GM12878 (cell line): ENCODE data around the gene TEX55. TPM values are rescaled to one million over a fixed set of nuclear protein-coding genes. Genes with fewer than 3 reads are reported as not detected.
"Not testable (repeated sequence)": the region's sequence is repeated elsewhere in the genome, so short reads cannot be mapped to it uniquely, and the experiment has no call there.

Experiments used
- ATAC-seq: fragments of 200-7000 bp; cut with Tn5 transposase; 3 replicates; pipeline ENCODE4 v1.9.1; 2020; ENCODE audit warnings: mild to moderate bottlenecking, moderate library complexity
- BruUV-seq: library from RNA; stranded (reverse); fragments of 400-500 nt; replicated peaks from 2 replicates; lab custom pipeline; 2021; lab: Mats Ljungman, UMichigan
- CTCF ChIA-PET: fragments of 300-600 bp; sonication (Branson Sonifier 250); formaldehyde crosslinking; extraction: SDS; loops from one replicate; lab custom pipeline; 2021; ENCODE audit warnings: inconsistent platforms; lab: Yijun Ruan, JAX
- POLR2A ChIA-PET: fragments of 350-600 bp; formaldehyde crosslinking; extraction: SDS; loops from one replicate; lab custom pipeline; 2021; ENCODE audit warnings: inconsistent platforms; lab: Charles Lee
- RAD21 ChIA-PET: fragments of 300-600 bp; sonication (Branson Sonifier 250); formaldehyde crosslinking; loops from one replicate; lab custom pipeline; 2023; ENCODE audit warnings: antibody characterized with exemption; ENCODE audit not compliant: unreplicated experiment; lab: Charles Lee
- SMC1A ChIA-PET: fragments of 300-600 bp; sonication (Branson Sonifier 250); formaldehyde crosslinking; loops from one replicate; lab custom pipeline; 2023; ENCODE audit not compliant: unreplicated experiment, uncharacterized antibody; lab: Charles Lee
- DNase-seq: peaks from one replicate; pipeline ENCODE4 v3.0.0-alpha.2; 2011; ENCODE audit warnings: low read depth, low spot score
- FAIRE-seq: peaks from 3 replicates; lab custom pipeline; 2011; peaks lifted over from hg19 to GRCh38; lab: Jason Lieb, UNC
- H2AFZ ChIP-seq: 2 replicates; pipeline ENCODE4 v1.6.0; 2011; ENCODE audit warnings: low read depth, low read length, control low read depth; ENCODE audit not compliant: control insufficient read depth
- H3K27ac ChIP-seq: 2 replicates; pipeline ENCODE4 v1.5.1; 2011; ENCODE audit warnings: control low read depth; ENCODE audit not compliant: control insufficient read depth, insufficient read depth
- H3K27me3 ChIP-seq, 2 experiments: replicated peaks in 1 of 2; 2 replicates each; pipeline versions ENCODE4 v1.6.0 to v1.6.1; 2011; ENCODE audit warnings: low read length in 1 of 2; ENCODE audit not compliant: control insufficient read depth in 2 of 2, insufficient read depth in 2 of 2
- H3K36me3 ChIP-seq, 2 experiments: 2 replicates each; pipeline ENCODE4 v1.5.1; 2011; ENCODE audit warnings: low read length in 1 of 2; ENCODE audit not compliant: control insufficient read depth in 2 of 2, insufficient read depth in 2 of 2
- H3K4me1 ChIP-seq: 2 replicates; pipeline ENCODE4 v1.6.1; 2011; ENCODE audit warnings: mild to moderate bottlenecking, low read length, moderate library complexity, mixed read lengths; ENCODE audit not compliant: control insufficient read depth, insufficient read depth
- H3K4me2 ChIP-seq: 2 replicates; pipeline ENCODE4 v1.6.0; 2011; ENCODE audit warnings: control low read depth; ENCODE audit not compliant: control insufficient read depth, insufficient read depth
- H3K4me3 ChIP-seq: fragments of 200-600 bp; sonication (generic); 2 replicates; pipeline ENCODE4 v1.5.1; 2016
- H3K79me2 ChIP-seq: 2 replicates; pipeline ENCODE4 v1.6.0; 2011; ENCODE audit warnings: low read length; ENCODE audit not compliant: control insufficient read depth, insufficient read depth
- H3K9ac ChIP-seq: 2 replicates; pipeline ENCODE4 v1.8.0; 2011; ENCODE audit warnings: low read length, control low read depth, mixed read lengths; ENCODE audit not compliant: control insufficient read depth, insufficient read depth
- H3K9me3 ChIP-seq: replicated peaks from 3 replicates; pipeline ENCODE4 v1.5.1; 2011; ENCODE audit warnings: mild to moderate bottlenecking, low read length; ENCODE audit not compliant: control insufficient read depth, insufficient read depth
- H4K20me1 ChIP-seq: 2 replicates; pipeline ENCODE4 v1.6.0; 2011; ENCODE audit not compliant: control insufficient read depth, insufficient read depth
- BMI1 ChIP-seq: fragments of 450-650 bp; IDR thresholded peaks from 2 replicates; pipeline ENCODE4 v1.6.1; 2016; ENCODE audit warnings: mild to moderate bottlenecking, moderate library complexity, borderline replicate concordance
- BRCA1 ChIP-seq: IDR thresholded peaks from 2 replicates; pipeline ENCODE4 v1.6.1; 2011; ENCODE audit warnings: low read depth, low read length, improper control_type of control experiment
- CHD4 ChIP-seq: fragments of 200-600 bp; sonication (generic); IDR thresholded peaks from 2 replicates; pipeline ENCODE4 v1.6.1; 2016; ENCODE audit warnings: mild to moderate bottlenecking
- E2F4 ChIP-seq: IDR thresholded peaks from 2 replicates; pipeline ENCODE4 v1.6.1; 2012; ENCODE audit warnings: low read depth, low read length, improper control_type of control experiment
- FOS ChIP-seq: IDR thresholded peaks from 3 replicates; pipeline ENCODE4 v1.6.1; 2011; ENCODE audit warnings: borderline replicate concordance; ENCODE audit not compliant: insufficient read length; ENCODE audit errors: extremely low read depth
- KAT2A ChIP-seq: conservative IDR thresholded peaks from 2 replicates; pipeline ENCODE4 v1.6.1; 2011; ENCODE audit warnings: low read depth, low read length; ENCODE audit not compliant: control insufficient read depth
- ZNF274 ChIP-seq: IDR thresholded peaks from one replicate; pipeline ENCODE4 v1.8.0; 2011; ENCODE audit not compliant: insufficient read length, insufficient read depth
- ZNF384 ChIP-seq: IDR thresholded peaks from 2 replicates; pipeline ENCODE4 v1.6.1; 2012; ENCODE audit warnings: low read depth, mild to moderate bottlenecking, low read length, improper control_type of control experiment, borderline replicate concordance
- ZNF592 ChIP-seq: fragments of 450-650 bp; IDR thresholded peaks from 2 replicates; pipeline ENCODE4 v1.6.1; 2017; ENCODE audit warnings: mild to moderate bottlenecking, moderate library complexity
- WGBS: methylation state at CpG from one replicate; pipeline ENCODE4 v1.1.6; 2016; ENCODE audit warnings: low lambda C conversion rate; ENCODE audit not compliant: insufficient replicate concordance, insufficient coverage; ENCODE audit errors: missing lambda C conversion rate; 5-methylcytosine and 5-hydroxymethylcytosine counted together
- in situ Hi-C: fragments of 300-500 bp; cut with MboI; formaldehyde crosslinking; loops from 9 replicates; pipeline ENCODE4 v1.14.3; 2018; ENCODE audit warnings: mixed read lengths
- intact Hi-C: fragments of 100-400 bp; cut with micrococcal nuclease; formaldehyde crosslinking; loops from one replicate; pipeline ENCODE4 v1.14.2; 2022; ENCODE audit not compliant: unreplicated experiment
- polyA plus RNA-seq, 11 experiments: library from polyadenylated mRNA; depleted of rRNA in 4 of 11; unstranded in 6 of 11; stranded (reverse) in 5 of 11; fragments of >200 nt; fragmentation: Nextera tagmentation in 4 of 11; fragmentation: Illumina TruSeq in 1 of 11; extraction: Ambion mirVana in 4 of 11; extraction: Trizol in 1 of 11; gene quantifications; 1 replicate in 1 of 11; 2 replicates in 10 of 11; pipeline versions ENCODE4 v1.2.1 to v1.2.3, GENCODE V29; 2011 to 2016; ENCODE audit warnings: inconsistent platforms in 2 of 11, missing spikeins in 2 of 11, low read depth in 1 of 11
- total RNA-seq, 4 experiments: library from RNA; depleted of rRNA in 3 of 4; stranded (reverse); fragments of >200 nt in 3 of 4; fragmentation: Illumina TruSeq in 1 of 4; extraction: Trizol in 1 of 4; gene quantifications; 2 replicates each; pipeline versions ENCODE4 v1.2.1 to v1.2.3, GENCODE V29; 2013 to 2021

The TEX55 gene
- total and polyA plus RNA-seq, 10 of the 15 experiments (the other 5 are each of a cell fraction or from before 2014, with no cell fraction given), result not detected

GRCh38 chr3:119118330-119118729 is 27.6 kb upstream of the TEX55 start:
- H4K20me1 ChIP-seq, POLR2A ChIA-PET, H3K79me2 ChIP-seq, H3K27ac ChIP-seq, DNase-seq, H3K9ac ChIP-seq, H3K4me1 ChIP-seq, H3K4me2 ChIP-seq, H3K9me3 ChIP-seq, H3K4me3 ChIP-seq, ATAC-seq, intact Hi-C loops, in situ Hi-C loops, RAD21 ChIA-PET, BruUV-seq, SMC1A ChIA-PET, FAIRE-seq, H3K36me3 ChIP-seq, H2AFZ ChIP-seq, H3K27me3 ChIP-seq: not testable (repeated sequence)
- 0% methylated on average over 3 of the region's 3 CpGs for WGBS
- CTCF ChIA-PET, result interaction anchor here (1.4 kb wide), 1 partner anchor 20 kb away, joined by 3 read pairs; no protein-coding TSS in a partner anchor

GRCh38 chr3:119120480-119120879 is 25.5 kb upstream of the TEX55 start:
- H3K9me3 ChIP-seq, result no peaks in the 10 kb centered on the region; the same call in 2 of the 3 replicates
- ChIA-PET POLR2A (no interaction called here), CTCF (no interaction called here), RAD21 (no interaction called here)
- H3K4me1 ChIP-seq, result no peaks in the 10 kb centered on the region
- no peaks in the 10 kb centered on the region for H3K27me3 ChIP-seq
- WGBS, result 18% methylated on average over 2 of the region's 2 CpGs
- H3K9ac ChIP-seq, result no peak overlapping the region
- no peaks in the 10 kb centered on the region for H3K36me3 ChIP-seq
- H3K4me2 ChIP-seq, result no peak overlapping the region
- FAIRE-seq, result no peak
- no peaks in the 10 kb centered on the region for H3K79me2 ChIP-seq
- no peak overlapping the region for H3K4me3 ChIP-seq
- in situ Hi-C loops, result no loop called here
- TF ChIP-seq CHD4 (no peak), BRCA1 (no peak), BMI1 (no peak), ZNF274 (no peak), FOS (no peak), KAT2A (no peak), ZNF384 (no peak), ZNF592 (no peak), E2F4 (no peak)
- TF ChIP-seq, all 136 proteins: peak for 0
- no TSS peak for BruUV-seq
- no peak overlapping the region for H2AFZ ChIP-seq
- intact Hi-C loops, result no loop called here
- H4K20me1 ChIP-seq, result no peaks in the 10 kb centered on the region
- no peak overlapping the region for H3K27ac ChIP-seq
- no peak for DNase-seq
- no peak for ATAC-seq
- SMC1A ChIA-PET, result interaction anchor here (1.2 kb wide), 1 partner anchor 25 kb away, joined by 3 read pairs; no protein-coding TSS in a partner anchor
